Measurements from ENCODE around the gene PCDHGB2. TPM values are rescaled to one million over a fixed set of nuclear protein-coding genes. Genes with fewer than 3 reads are reported as not detected.

Gene PCDHGB2
- total and polyA plus RNA-seq, 12 donors: 0.10 to 6.3 (median 2.8) TPM

DNA sequence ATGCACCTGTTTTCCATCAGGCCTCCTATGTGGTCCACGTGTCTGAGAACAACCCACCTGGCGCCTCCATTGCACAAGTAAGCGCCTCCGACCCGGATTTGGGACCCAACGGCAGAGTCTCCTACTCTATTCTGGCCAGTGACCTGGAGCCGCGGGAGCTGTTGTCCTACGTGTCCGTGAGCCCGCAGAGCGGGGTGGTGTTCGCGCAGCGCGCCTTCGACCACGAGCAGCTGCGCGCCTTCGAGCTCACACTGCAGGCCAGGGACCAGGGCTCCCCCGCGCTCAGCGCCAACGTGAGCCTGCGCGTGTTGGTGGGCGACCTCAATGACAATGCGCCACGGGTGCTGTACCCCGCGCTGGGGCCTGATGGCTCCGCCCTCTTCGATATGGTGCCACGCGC is 8.2 kb upstream of the PCDHGB2 start:
- Histone ChIP-seq H3K36me3 (replicated peaks in 1 of 2) (no peaks in the 10 kb centered on the region), H3K9me3 (replicated peaks in 1 of 3) (peaks cover 0 to 18% (median 14%) of the 10 kb centered on the region in 3 donors), H3K27ac (no peak overlapping the region), H3K4me3 (no peak overlapping the region), H3K27me3 (no peaks in the 10 kb centered on the region), H3K4me1 (replicated peaks in 1 of 2) (no peaks in the 10 kb centered on the region)
- TF ChIP-seq, protein P1, sequence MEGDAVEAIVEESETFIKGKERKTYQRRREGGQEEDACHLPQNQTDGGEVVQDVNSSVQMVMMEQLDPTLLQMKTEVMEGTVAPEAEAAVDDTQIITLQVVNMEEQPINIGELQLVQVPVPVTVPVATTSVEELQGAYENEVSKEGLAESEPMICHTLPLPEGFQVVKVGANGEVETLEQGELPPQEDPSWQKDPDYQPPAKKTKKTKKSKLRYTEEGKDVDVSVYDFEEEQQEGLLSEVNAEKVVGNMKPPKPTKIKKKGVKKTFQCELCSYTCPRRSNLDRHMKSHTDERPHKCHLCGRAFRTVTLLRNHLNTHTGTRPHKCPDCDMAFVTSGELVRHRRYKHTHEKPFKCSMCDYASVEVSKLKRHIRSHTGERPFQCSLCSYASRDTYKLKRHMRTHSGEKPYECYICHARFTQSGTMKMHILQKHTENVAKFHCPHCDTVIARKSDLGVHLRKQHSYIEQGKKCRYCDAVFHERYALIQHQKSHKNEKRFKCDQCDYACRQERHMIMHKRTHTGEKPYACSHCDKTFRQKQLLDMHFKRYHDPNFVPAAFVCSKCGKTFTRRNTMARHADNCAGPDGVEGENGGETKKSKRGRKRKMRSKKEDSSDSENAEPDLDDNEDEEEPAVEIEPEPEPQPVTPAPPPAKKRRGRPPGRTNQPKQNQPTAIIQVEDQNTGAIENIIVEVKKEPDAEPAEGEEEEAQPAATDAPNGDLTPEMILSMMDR (IDR thresholded peaks at IDR 0.05): no peak
- no peak for TF ChIP-seq POLR2A (IDR thresholded peaks at IDR 0.05)
- intact Hi-C loops (cut with DNase I): no loop called here
- 24 to 59% (median 25%) methylated on average over 9 to 34 of the region's 36 CpGs for WGBS, 4 donors
- no peak for DNase-seq

DNA sequence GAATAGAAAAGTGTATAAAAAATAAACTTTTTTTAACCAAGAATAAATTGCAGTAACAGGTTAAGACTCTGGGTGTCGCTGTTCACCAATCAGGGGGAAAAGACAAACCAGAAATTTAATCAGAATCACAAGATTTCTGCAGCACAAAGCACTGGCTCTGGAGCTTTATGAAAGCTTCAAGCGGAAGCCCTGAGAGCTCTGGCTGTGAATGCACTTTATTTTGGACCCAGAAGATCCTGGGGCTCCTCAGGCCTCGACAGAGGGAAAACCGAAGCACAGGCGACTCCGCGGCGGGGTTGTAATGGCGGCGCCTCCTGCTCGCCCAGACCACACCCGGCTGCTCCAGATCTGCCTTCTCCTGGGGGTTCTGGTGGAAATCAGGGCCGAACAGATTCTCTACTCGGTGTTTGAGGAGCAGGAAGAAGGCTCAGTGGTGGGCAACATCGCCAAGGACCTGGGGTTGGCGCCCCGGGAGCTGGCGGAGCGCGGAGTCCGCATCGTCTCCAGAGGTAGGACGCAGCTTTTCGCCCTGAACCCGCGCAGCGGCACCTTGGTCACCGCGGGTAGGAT is 4.8 kb upstream of the PCDHGB2 start, which contains the start of gene PCDHGA4:
Gene PCDHGA4 (plus strand): TSS at position 122 of the 570 bp plus-strand sequence. CDS start 87 bp downstream, at position 209.
- no peak for TF ChIP-seq POLR2A (IDR thresholded peaks at IDR 0.05)
- TF ChIP-seq, protein P1 (IDR thresholded peaks at IDR 0.05): peak in 3 of 6 experiments; percentile 13 to 45 (median 17)
- H3K27ac ChIP-seq: no peak within 1 kb of the TSS
- no peaks in the 10 kb centered on the region for H3K36me3 ChIP-seq (replicated peaks in 1 of 2)
- peak within 1 kb of the TSS in 1 of 4 donors; percentile 45 for H3K4me3 ChIP-seq
- H3K9me3 ChIP-seq (replicated peaks in 1 of 3): peaks cover 0 to 14% (median 13%) of the 10 kb centered on the region in 3 donors
- intact Hi-C loops (cut with DNase I): no loop called here
- no peaks in the 10 kb centered on the region for H3K27me3 ChIP-seq
- H3K4me1 ChIP-seq (replicated peaks in 1 of 2): no peaks in the 10 kb centered on the region
- 11 to 16% (median 14%) methylated on average over 26 to 29 of the region's 29 CpGs for WGBS, 4 donors
- no peak for DNase-seq

DNA sequence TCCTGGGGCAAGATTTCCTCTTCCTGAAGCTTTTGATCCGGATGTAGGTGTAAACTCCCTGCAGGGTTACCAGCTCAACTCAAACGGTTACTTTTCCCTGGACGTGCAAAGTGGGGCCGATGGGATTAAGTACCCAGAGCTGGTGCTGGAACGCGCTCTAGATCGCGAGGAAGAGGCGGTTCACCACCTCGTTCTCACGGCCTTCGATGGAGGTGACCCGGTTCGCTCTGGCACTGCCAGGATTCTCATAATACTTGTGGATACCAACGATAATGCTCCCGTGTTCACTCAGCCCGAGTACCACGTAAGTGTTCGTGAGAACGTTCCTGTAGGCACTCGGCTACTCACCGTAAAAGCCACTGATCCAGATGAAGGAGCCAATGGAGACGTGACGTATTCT is 4.2 kb upstream of the PCDHGB2 start:
- H3K4me1 ChIP-seq (replicated peaks in 1 of 2): no peaks in the 10 kb centered on the region
- H3K36me3 ChIP-seq (replicated peaks in 1 of 2): no peaks in the 10 kb centered on the region
- 40 to 63% (median 47%) methylated on average over 24 of the region's 24 CpGs for WGBS, 4 donors
- H3K4me3 ChIP-seq: peak overlapping the region in 1 of 4 donors; percentile 45
- H3K27ac ChIP-seq: no peak overlapping the region
- no peak for TF ChIP-seq POLR2A (IDR thresholded peaks at IDR 0.05)
- TF ChIP-seq, protein P1 (IDR thresholded peaks at IDR 0.05): no peak
- peaks cover 0 to 15% (median 14%) of the 10 kb centered on the region in 3 donors for H3K9me3 ChIP-seq (replicated peaks in 1 of 3)
- intact Hi-C loops (cut with DNase I): no loop called here
- H3K27me3 ChIP-seq: no peaks in the 10 kb centered on the region
- no peak for DNase-seq

DNA sequence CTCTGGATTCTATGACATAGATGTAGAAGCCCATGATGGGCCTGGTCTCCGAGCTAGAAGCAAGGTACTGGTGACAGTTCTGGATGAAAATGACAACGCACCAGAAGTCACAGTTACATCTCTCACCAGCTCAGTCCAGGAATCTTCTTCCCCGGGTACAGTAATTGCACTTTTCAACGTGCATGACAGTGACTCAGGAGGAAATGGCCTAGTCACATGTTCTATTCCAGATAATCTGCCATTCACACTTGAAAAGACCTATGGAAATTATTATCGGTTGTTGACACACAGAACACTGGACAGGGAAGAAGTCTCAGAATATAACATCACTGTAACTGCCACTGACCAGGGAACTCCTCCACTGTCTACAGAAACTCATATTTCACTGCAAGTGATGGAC is 3.7 kb upstream of the PCDHGB2 start:
- no peak overlapping the region for H3K27ac ChIP-seq
- intact Hi-C loops (cut with DNase I): no loop called here
- no peak overlapping the region for H3K4me3 ChIP-seq
- H3K27me3 ChIP-seq: no peaks in the 10 kb centered on the region
- H3K4me1 ChIP-seq (replicated peaks in 1 of 2): no peaks in the 10 kb centered on the region
- H3K9me3 ChIP-seq (replicated peaks in 1 of 3): peaks cover 0 to 20% (median 14%) of the 10 kb centered on the region in 3 donors
- no peaks in the 10 kb centered on the region for H3K36me3 ChIP-seq (replicated peaks in 1 of 2)
- 64 to 80% (median 71%) methylated on average over 5 of the region's 5 CpGs for WGBS, 4 donors
- no peak for DNase-seq
- TF ChIP-seq POLR2A (IDR thresholded peaks at IDR 0.05): no peak

DNA sequence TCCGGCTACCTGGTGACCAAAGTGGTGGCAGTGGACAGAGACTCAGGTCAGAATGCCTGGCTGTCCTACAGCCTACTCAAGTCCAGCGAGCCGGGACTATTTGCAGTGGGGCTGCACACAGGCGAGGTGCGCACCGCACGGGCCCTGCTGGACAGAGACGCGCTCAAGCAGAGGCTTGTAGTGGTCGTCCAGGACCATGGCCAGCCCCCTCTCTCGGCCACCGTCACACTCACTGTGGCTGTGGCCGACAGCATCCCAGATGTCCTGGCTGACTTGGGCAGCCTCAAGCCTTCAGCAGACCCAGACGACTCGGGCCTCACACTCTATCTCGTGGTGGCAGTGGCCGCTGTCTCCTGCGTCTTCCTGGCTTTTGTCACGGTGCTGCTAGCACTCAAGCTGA is 2.8 kb upstream of the PCDHGB2 start:
- no peak for TF ChIP-seq POLR2A (IDR thresholded peaks at IDR 0.05)
- TF ChIP-seq, protein P1 (IDR thresholded peaks at IDR 0.05): no peak
- Histone ChIP-seq H3K27ac (no peak overlapping the region), H3K4me1 (replicated peaks in 1 of 2) (no peaks in the 10 kb centered on the region), H3K4me3 (no peak overlapping the region), H3K9me3 (replicated peaks in 1 of 3) (peaks cover 0 to 24% (median 14%) of the 10 kb centered on the region in 3 donors), H3K36me3 (replicated peaks in 1 of 2) (no peaks in the 10 kb centered on the region), H3K27me3 (no peaks in the 10 kb centered on the region)
- DNase-seq: no peak
- WGBS, 4 donors: 42 to 93% (median 63%) methylated on average over 3 to 19 of the region's 19 CpGs
- intact Hi-C loops (cut with DNase I): no loop called here

Data from adrenal gland (tissue), 12 donors.